H9 (cell line): ENCODE results near the gene CTPS1. TPM values are rescaled to one million over a fixed set of nuclear protein-coding genes. Genes with fewer than 3 reads are reported as not detected.

Experiments
- DNase-seq: peaks from one replicate; pipeline ENCODE4 v3.0.0-alpha.2; 2017
- H2AFZ ChIP-seq: one replicate; pipeline ENCODE4 v1.6.1; 2013; ENCODE audit warnings: mild to moderate bottlenecking, low read length, control low read depth, moderate library complexity
- H2AK5ac ChIP-seq: 2 replicates; pipeline ENCODE4 v1.6.1; 2013; ENCODE audit warnings: low read length, control low read depth, mixed read lengths; ENCODE audit not compliant: insufficient read length
- H2BK120ac ChIP-seq: one replicate; pipeline ENCODE4 v1.6.1; 2013; ENCODE audit warnings: low read depth, mild to moderate bottlenecking, low read length, control low read depth, inconsistent platforms; ENCODE audit not compliant: poor library complexity, severe bottlenecking
- H2BK12ac ChIP-seq: 2 replicates; pipeline ENCODE4 v1.6.1; 2013; ENCODE audit warnings: low read length, control low read depth, mixed read lengths, low read depth; ENCODE audit not compliant: insufficient read length
- H2BK15ac ChIP-seq: 2 replicates; pipeline ENCODE4 v1.6.1; 2013; ENCODE audit warnings: low read depth, low read length, control low read depth
- H2BK20ac ChIP-seq: one replicate; pipeline ENCODE4 v1.6.1; 2013; ENCODE audit warnings: low read depth, mild to moderate bottlenecking, low read length, control low read depth, inconsistent platforms; ENCODE audit not compliant: poor library complexity, severe bottlenecking
- H2BK5ac ChIP-seq: 2 replicates; pipeline ENCODE4 v1.6.1; 2013; ENCODE audit warnings: low read length, control low read depth, mixed read lengths; ENCODE audit not compliant: insufficient read length
- H3K14ac ChIP-seq: 2 replicates; pipeline ENCODE4 v1.6.1; 2013; ENCODE audit warnings: low read length, control low read depth; ENCODE audit not compliant: insufficient read depth
- H3K18ac ChIP-seq: 2 replicates; pipeline ENCODE4 v1.6.1; 2013; ENCODE audit warnings: low read depth, mild to moderate bottlenecking, mixed read lengths, low read length, control low read depth; ENCODE audit not compliant: insufficient read length
- H3K23ac ChIP-seq: 2 replicates; pipeline ENCODE4 v1.6.1; 2013; ENCODE audit warnings: low read length, control low read depth, mixed read lengths, low read depth; ENCODE audit not compliant: insufficient read length
- H3K23me2 ChIP-seq: 2 replicates; pipeline ENCODE4 v1.6.1; 2013; ENCODE audit warnings: low read depth, mild to moderate bottlenecking, mixed read lengths, low read length, control low read depth; ENCODE audit not compliant: insufficient read length, poor library complexity, severe bottlenecking
- H3K27ac ChIP-seq: 2 replicates; pipeline ENCODE4 v1.5.1; 2013; ENCODE audit warnings: low read length, control low read depth, mixed read lengths, low read depth; ENCODE audit not compliant: insufficient read length
- H3K27me3 ChIP-seq: 2 replicates; pipeline ENCODE4 v1.6.1; 2013; ENCODE audit warnings: low read length, control low read depth, inconsistent platforms; ENCODE audit not compliant: insufficient read depth
- H3K4ac ChIP-seq: 2 replicates; pipeline ENCODE4 v1.6.1; 2013; ENCODE audit warnings: low read depth, mild to moderate bottlenecking, control low read depth, inconsistent platforms, low read length, moderate library complexity
- H3K4me1 ChIP-seq: 2 replicates; pipeline ENCODE4 v1.6.1; 2013; ENCODE audit warnings: low read length, control low read depth, inconsistent platforms; ENCODE audit not compliant: insufficient read depth
- H3K4me2 ChIP-seq: 2 replicates; pipeline ENCODE4 v1.6.1; 2013; ENCODE audit warnings: low read length, control low read depth, mixed read lengths; ENCODE audit not compliant: insufficient read length, insufficient read depth
- H3K56ac ChIP-seq: 2 replicates; pipeline ENCODE4 v1.6.1; 2013; ENCODE audit warnings: low read depth, mild to moderate bottlenecking, mixed read lengths, low read length, control low read depth; ENCODE audit not compliant: insufficient read length
- H3K79me1 ChIP-seq: 2 replicates; pipeline ENCODE4 v1.6.1; 2013; ENCODE audit warnings: low read depth, mild to moderate bottlenecking, moderate library complexity, low read length, control low read depth, inconsistent platforms; ENCODE audit not compliant: insufficient read depth, poor library complexity, severe bottlenecking
- H3K79me2 ChIP-seq: 2 replicates; pipeline ENCODE4 v1.6.1; 2013; ENCODE audit warnings: low read length, control low read depth, inconsistent platforms; ENCODE audit not compliant: insufficient read depth
- H3K9ac ChIP-seq: 2 replicates; pipeline ENCODE4 v1.6.1; 2013; ENCODE audit warnings: low read length, control low read depth, mixed read lengths; ENCODE audit not compliant: insufficient read length; ENCODE audit errors: extremely low read depth
- H3K9me3 ChIP-seq: one replicate; pipeline ENCODE4 v1.6.1; 2013; ENCODE audit warnings: low read depth, low read length, inconsistent platforms; ENCODE audit not compliant: control insufficient read depth
- H3T11ph ChIP-seq: one replicate; pipeline ENCODE4 v1.6.1; 2013; ENCODE audit warnings: mild to moderate bottlenecking, low read length, control low read depth, inconsistent platforms
- H4K20me1 ChIP-seq: one replicate; pipeline ENCODE4 v1.6.1; 2013; ENCODE audit not compliant: control insufficient read depth, insufficient read length, insufficient read depth
- H4K5ac ChIP-seq: 2 replicates; pipeline ENCODE4 v1.6.1; 2013; ENCODE audit warnings: low read depth, mild to moderate bottlenecking, mixed read lengths, low read length, control low read depth; ENCODE audit not compliant: insufficient read length
- H4K8ac ChIP-seq: replicated peaks from 2 replicates; pipeline ENCODE4 v1.6.1; 2013; ENCODE audit warnings: low read length, control low read depth, mixed read lengths, low read depth; ENCODE audit not compliant: insufficient read length
- H4K91ac ChIP-seq: 2 replicates; pipeline ENCODE4 v1.6.1; 2013; ENCODE audit warnings: low read depth, mild to moderate bottlenecking, moderate library complexity, mixed read lengths, low read length, control low read depth; ENCODE audit not compliant: insufficient read length
- H3K27ac Mint-ChIP-seq, 3 experiments: 2 replicates in 2 of 3; 3 replicates in 1 of 3; pipeline ENCODE4 v1.8.0; 2020 to 2021; ENCODE audit warnings: mixed read lengths in 3 of 3, mild to moderate bottlenecking in 1 of 3, moderate library complexity in 1 of 3
- H3K27me3 Mint-ChIP-seq: 2 replicates; pipeline ENCODE4 v1.8.0; 2021; ENCODE audit warnings: low read depth, mild to moderate bottlenecking, moderate library complexity, mixed read lengths
- H3K36me3 Mint-ChIP-seq, 3 experiments: 2 replicates in 2 of 3; 3 replicates in 1 of 3; pipeline ENCODE4 v1.8.0; 2020 to 2021; ENCODE audit warnings: low read depth in 3 of 3, mixed read lengths in 3 of 3; ENCODE audit not compliant: insufficient read depth in 1 of 3
- H3K4me1 Mint-ChIP-seq, 2 experiments: 2 replicates each; pipeline ENCODE4 v1.8.0; 2020; ENCODE audit warnings: mixed read lengths in 2 of 2
- H3K4me3 Mint-ChIP-seq, 2 experiments: 2 replicates in 1 of 2; 3 replicates in 1 of 2; pipeline ENCODE4 v1.8.0; 2020 to 2021; ENCODE audit warnings: mild to moderate bottlenecking in 2 of 2, mixed read lengths in 2 of 2, moderate library complexity in 1 of 2
- H3K9me3 Mint-ChIP-seq, 2 experiments: 2 replicates in 1 of 2; 3 replicates in 1 of 2; pipeline ENCODE4 v1.8.0; 2020; ENCODE audit warnings: mild to moderate bottlenecking in 2 of 2, mixed read lengths in 2 of 2, moderate library complexity in 1 of 2
- WGBS: extraction: QIAGEN DNeasy Blood & Tissue Kit; methylation state at CpG from one replicate; pipeline ENCODE4 v1.1.7; 2013; ENCODE audit warnings: missing lambda C conversion rate, low lambda C conversion rate, mixed read lengths; ENCODE audit not compliant: insufficient read length; ENCODE audit errors: extremely low coverage; 5-methylcytosine and 5-hydroxymethylcytosine counted together
- total RNA-seq: library from RNA; stranded (reverse); gene quantifications from 2 replicates; pipeline ENCODE4 v1.2.1, GENCODE V29; 2021
- TF ChIP-seq, protein P1 (sequence below): fragments of 200-600 bp; sonication (generic); conservative IDR thresholded peaks from 3 replicates; pipeline ENCODE4 v1.8.0; 2021; ENCODE audit warnings: antibody characterized with exemption, mild to moderate bottlenecking

CTPS1 gene
- total RNA-seq, 1 experiment from 2014 or later, result 105 TPM

DNA sequence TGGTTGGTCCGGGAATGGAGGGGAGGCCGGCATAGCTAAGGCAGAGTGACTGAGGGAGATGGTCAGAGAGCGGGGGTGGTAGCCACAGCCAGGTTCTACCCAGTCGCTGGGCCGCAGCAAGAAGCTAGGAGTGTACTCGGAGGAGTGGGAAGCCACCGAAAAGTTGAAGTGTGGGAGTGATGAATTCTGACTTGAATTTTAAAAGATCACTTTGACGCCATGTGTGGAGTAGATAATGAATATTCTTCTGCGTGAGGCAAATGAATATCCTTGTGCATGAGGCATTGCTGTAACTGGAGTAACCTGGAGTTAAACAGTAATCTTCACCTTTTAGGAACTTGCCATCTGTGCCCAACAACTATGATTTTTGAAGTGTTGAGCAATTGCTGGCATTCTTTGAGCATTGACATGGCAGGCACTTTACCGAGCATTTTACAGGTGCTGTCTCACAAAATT is 6.9 kb downstream of the CTPS1 start:
- peaks cover 59 to 88% (median 83%) of the 10 kb centered on the region in 3 experiments; a peak in 6 of 7 replicates for H3K36me3 Mint-ChIP-seq
- H2BK120ac ChIP-seq, result no peak overlapping the region
- no peak overlapping the region for H3K27ac ChIP-seq
- no peak overlapping the region for H3K56ac ChIP-seq
- H3K4ac ChIP-seq, result no peak overlapping the region
- no peaks in the 10 kb centered on the region for H3K27me3 ChIP-seq
- H4K20me1 ChIP-seq, result no peaks in the 10 kb centered on the region
- no peaks in the 10 kb centered on the region for H3K23me2 ChIP-seq
- peaks cover 3% of the 10 kb centered on the region for H3K4me1 ChIP-seq
- H2BK12ac ChIP-seq, result no peak overlapping the region
- no peak overlapping the region for H3K18ac ChIP-seq
- H3K14ac ChIP-seq, result no peak overlapping the region
- H2AK5ac ChIP-seq, result no peak overlapping the region
- H3K9ac ChIP-seq, result no peak overlapping the region
- no peak overlapping the region for H3K4me3 Mint-ChIP-seq
- H3T11ph ChIP-seq, result no peak overlapping the region
- no peak overlapping the region for H4K5ac ChIP-seq
- WGBS, result no CpG with 5 or more reads among the region's 10 CpGs
- no peak overlapping the region for H2BK20ac ChIP-seq
- DNase-seq, result no peak
- H2BK15ac ChIP-seq, result no peak overlapping the region
- H3K4me1 Mint-ChIP-seq, result peaks cover 8 to 10% of the 10 kb centered on the region in 2 experiments
- H3K79me1 ChIP-seq, result no peaks in the 10 kb centered on the region
- H3K9me3 ChIP-seq, result no peaks in the 10 kb centered on the region
- no peak overlapping the region for H2AFZ ChIP-seq
- TF ChIP-seq, protein P1, sequence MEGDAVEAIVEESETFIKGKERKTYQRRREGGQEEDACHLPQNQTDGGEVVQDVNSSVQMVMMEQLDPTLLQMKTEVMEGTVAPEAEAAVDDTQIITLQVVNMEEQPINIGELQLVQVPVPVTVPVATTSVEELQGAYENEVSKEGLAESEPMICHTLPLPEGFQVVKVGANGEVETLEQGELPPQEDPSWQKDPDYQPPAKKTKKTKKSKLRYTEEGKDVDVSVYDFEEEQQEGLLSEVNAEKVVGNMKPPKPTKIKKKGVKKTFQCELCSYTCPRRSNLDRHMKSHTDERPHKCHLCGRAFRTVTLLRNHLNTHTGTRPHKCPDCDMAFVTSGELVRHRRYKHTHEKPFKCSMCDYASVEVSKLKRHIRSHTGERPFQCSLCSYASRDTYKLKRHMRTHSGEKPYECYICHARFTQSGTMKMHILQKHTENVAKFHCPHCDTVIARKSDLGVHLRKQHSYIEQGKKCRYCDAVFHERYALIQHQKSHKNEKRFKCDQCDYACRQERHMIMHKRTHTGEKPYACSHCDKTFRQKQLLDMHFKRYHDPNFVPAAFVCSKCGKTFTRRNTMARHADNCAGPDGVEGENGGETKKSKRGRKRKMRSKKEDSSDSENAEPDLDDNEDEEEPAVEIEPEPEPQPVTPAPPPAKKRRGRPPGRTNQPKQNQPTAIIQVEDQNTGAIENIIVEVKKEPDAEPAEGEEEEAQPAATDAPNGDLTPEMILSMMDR, result no peak
- H3K23ac ChIP-seq, result no peak overlapping the region
- H3K9me3 Mint-ChIP-seq, result no peaks in the 10 kb centered on the region
- no peak overlapping the region for H4K8ac ChIP-seq
- H2BK5ac ChIP-seq, result no peak overlapping the region
- no peaks in the 10 kb centered on the region for H3K27me3 Mint-ChIP-seq
- H3K27ac Mint-ChIP-seq, result peak overlapping the region in 1 of 3 experiments; percentile 25; a peak in 2 of 7 replicates
- H3K4me2 ChIP-seq, result no peak overlapping the region
- H4K91ac ChIP-seq, result no peak overlapping the region
- H3K79me2 ChIP-seq, result peaks cover 9% of the 10 kb centered on the region; the same call in 1 of the 2 replicates
